OCI-M1 (cell line): ENCODE results near the gene MRM2.
A peak's percentile ranks its signal among the peaks of the same experiment; 100 is the strongest.

Source experiments
- DNase-seq: peaks from one replicate; lab custom pipeline; 2025; lab: John Stamatoyannopoulos, UW

The MRM2 gene

GRCh38 chr7:2266911-2267310 lies 24.9 kb upstream of the MRM2 start:
- no peak for DNase-seq

GRCh38 chr7:2264158-2264557 lies 22.2 kb upstream of the MRM2 start:
- DNase-seq, result no peak

- DNase-seq, result no peak
Measured at GRCh38 chr7:2263176-2263575, 21.2 kb upstream of the MRM2 start.

GRCh38 chr7:2261611-2262010 lies 19.6 kb upstream of the MRM2 start:
- no peak for DNase-seq

GRCh38 chr7:2260820-2261219 lies 18.8 kb upstream of the MRM2 start:
- DNase-seq, result no peak

GRCh38 chr7:2259480-2259879 lies 17.5 kb upstream of the MRM2 start:
- no peak for DNase-seq

GRCh38 chr7:2258661-2259365 lies 16.8 kb upstream of the MRM2 start:
- no peak for DNase-seq

GRCh38 chr7:2257651-2258050 lies 15.6 kb upstream of the MRM2 start:
- no peak for DNase-seq

- no peak for DNase-seq
Measured at GRCh38 chr7:2257046-2257551, 15.1 kb upstream of the MRM2 start.

GRCh38 chr7:2256306-2257045 lies 14.5 kb upstream of the MRM2 start:
- DNase-seq, result no peak

GRCh38 chr7:2255145-2256139 lies 13.4 kb upstream of the MRM2 start:
- DNase-seq, result no peak

GRCh38 chr7:2254429-2255144 lies 12.6 kb upstream of the MRM2 start:
- no peak for DNase-seq

- no peak for DNase-seq
Measured at GRCh38 chr7:2253525-2254244, 11.7 kb upstream of the MRM2 start.

- DNase-seq, result no peak
Measured at GRCh38 chr7:2253021-2253420, 11.0 kb upstream of the MRM2 start.

GRCh38 chr7:2251841-2252771 lies 10.1 kb upstream of the MRM2 start:
- DNase-seq, result no peak

GRCh38 chr7:2251381-2251780 lies 9.4 kb upstream of the MRM2 start:
- no peak for DNase-seq

- DNase-seq, result no peak
Measured at GRCh38 chr7:2249744-2250323, 7.8 kb upstream of the MRM2 start.

- peak; percentile 74 for DNase-seq
Measured at GRCh38 chr7:2248984-2249694, 7.1 kb upstream of the MRM2 start.
